CD4-positive, alpha-beta T cell (primary cell): ENCODE data around the gene NFIA. TPM values are rescaled to one million over a fixed set of nuclear protein-coding genes. Genes with fewer than 3 reads are reported as not detected.

Source experiments
- ATAC-seq: fragments of 200-7000 bp; cut with Tn5 transposase; one replicate; pipeline ENCODE4 v1.10.0; 2022; ENCODE audit warnings: mild to moderate bottlenecking; ENCODE audit not compliant: poor library complexity
- CTCF ChIA-PET: fragments of 350-600 bp; sonication (Branson Sonifier 250); formaldehyde crosslinking; loops from one replicate; lab custom pipeline; 2021; ENCODE audit warnings: antibody characterized with exemption, inconsistent platforms; lab: Charles Lee
- POLR2A ChIA-PET: fragments of 350-600 bp; sonication (Branson Sonifier 250); formaldehyde crosslinking; loops from one replicate; lab custom pipeline; 2021; ENCODE audit warnings: antibody characterized with exemption, inconsistent platforms; lab: Charles Lee
- DNase-seq, 14 experiments: peaks; one replicate each; pipeline ENCODE4 v3.0.0-alpha.2; 2013 to 2020; ENCODE audit warnings: mixed read lengths in 2 of 14
- H3K27ac ChIP-seq, 2 donors: one replicate each; pipeline versions ENCODE4 v1.5.1 to v1.7.0; 2013; ENCODE audit warnings: low read length in 2 of 2, low read depth in 1 of 2, mild to moderate bottlenecking in 1 of 2
- H3K27me3 ChIP-seq, 2 experiments: 1 replicate in 1 of 2; 2 replicates in 1 of 2; pipeline versions ENCODE4 v1.6.1 to v1.7.0; 2013; ENCODE audit warnings: low read length in 2 of 2, control low read depth in 1 of 2, mild to moderate bottlenecking in 1 of 2, moderate library complexity in 1 of 2; ENCODE audit not compliant: insufficient read depth in 2 of 2, control insufficient read depth in 1 of 2
- H3K36me3 ChIP-seq: one replicate; pipeline ENCODE4 v1.6.1; 2013; ENCODE audit warnings: low read length, control low read depth; ENCODE audit not compliant: insufficient read depth
- H3K4me1 ChIP-seq: one replicate; pipeline ENCODE4 v1.6.1; 2013; ENCODE audit warnings: low read length, control low read depth; ENCODE audit not compliant: insufficient read depth
- H3K4me3 ChIP-seq: one replicate; pipeline ENCODE4 v1.5.1; 2013; ENCODE audit warnings: mild to moderate bottlenecking, low read length, moderate library complexity
- H3K9me3 ChIP-seq, 2 experiments: 1 replicate in 1 of 2; 2 replicates in 1 of 2; pipeline versions ENCODE4 v1.6.1 to v1.7.0; 2013; ENCODE audit warnings: low read length in 2 of 2, mild to moderate bottlenecking in 2 of 2, control low read depth in 1 of 2, moderate library complexity in 1 of 2; ENCODE audit not compliant: control insufficient read depth in 1 of 2, insufficient read depth in 1 of 2
- H3K27ac Mint-ChIP-seq: one replicate; pipeline ENCODE4 v1.8.0; 2020; ENCODE audit warnings: mixed read lengths
- H3K27me3 Mint-ChIP-seq: one replicate; pipeline ENCODE4 v1.8.0; 2021; ENCODE audit warnings: mixed read lengths
- H3K36me3 Mint-ChIP-seq: one replicate; pipeline ENCODE4 v1.8.0; 2021; ENCODE audit warnings: low read depth, mixed read lengths
- H3K4me1 Mint-ChIP-seq: one replicate; pipeline ENCODE4 v1.8.0; 2021; ENCODE audit warnings: low read depth, mixed read lengths
- H3K4me3 Mint-ChIP-seq: one replicate; pipeline ENCODE4 v1.8.0; 2020; ENCODE audit warnings: mild to moderate bottlenecking, mixed read lengths
- H3K9me3 Mint-ChIP-seq: one replicate; pipeline ENCODE4 v1.8.0; 2020; ENCODE audit warnings: mixed read lengths
- intact Hi-C, 2 experiments: fragments of 100-400 bp; cut with DNase I in 1 of 2; cut with micrococcal nuclease in 1 of 2; formaldehyde crosslinking; loops; one replicate each; pipeline versions ENCODE4 v1.15.1 to v1.9.0; 2023 to 2025; cut with DNase I, micrococcal nuclease
- total RNA-seq, 174 experiments: library from RNA in 2 of 174; stranded (reverse) in 2 of 174; gene quantifications; one replicate each; pipeline ENCODE4 v1.2.3 and lab custom pipeline; 2021 to 2026
- TF ChIP-seq, protein P1 (sequence below): fragments of 200-600 bp; IDR thresholded peaks from one replicate; pipeline ENCODE4 v1.8.0; 2022; ENCODE audit warnings: antibody characterized with exemption, mild to moderate bottlenecking

NFIA gene
- total RNA-seq, 2 experiments from 2014 or later, result 4.8 to 5.9 TPM

- intact Hi-C loops, result loop anchor here (1.0 to 5.0 kb wide), 9 partner anchors 399 to 1481 kb away; no protein-coding TSS in a partner anchor
- Histone ChIP-seq H3K27me3 (no peaks in the 10 kb centered on the region), H3K4me3 (no peak overlapping the region), H3K36me3 (no peaks in the 10 kb centered on the region), H3K9me3 (no peaks in the 10 kb centered on the region), H3K27ac (no peak overlapping the region), H3K4me1 (no peaks in the 10 kb centered on the region)
- Mint-ChIP-seq H3K4me3 (no peak overlapping the region), H3K27me3 (no peaks in the 10 kb centered on the region), H3K4me1 (peaks cover 12% of the 10 kb centered on the region), H3K36me3 (no peaks in the 10 kb centered on the region), H3K9me3 (no peaks in the 10 kb centered on the region), H3K27ac (peak overlapping the region; percentile 3)
- ChIA-PET CTCF (interaction anchor here (0.6 to 2.0 kb wide), 9 partner anchors 20 to 1487 kb away, joined by 3 to 14 read pairs (median 3); no protein-coding TSS in a partner anchor), POLR2A (interaction anchor here (2.1 kb wide), 1 partner anchor 403 kb away, joined by 10 read pairs; no protein-coding TSS in a partner anchor)
- peak; percentile 81 for ATAC-seq
- TF ChIP-seq, protein P1, sequence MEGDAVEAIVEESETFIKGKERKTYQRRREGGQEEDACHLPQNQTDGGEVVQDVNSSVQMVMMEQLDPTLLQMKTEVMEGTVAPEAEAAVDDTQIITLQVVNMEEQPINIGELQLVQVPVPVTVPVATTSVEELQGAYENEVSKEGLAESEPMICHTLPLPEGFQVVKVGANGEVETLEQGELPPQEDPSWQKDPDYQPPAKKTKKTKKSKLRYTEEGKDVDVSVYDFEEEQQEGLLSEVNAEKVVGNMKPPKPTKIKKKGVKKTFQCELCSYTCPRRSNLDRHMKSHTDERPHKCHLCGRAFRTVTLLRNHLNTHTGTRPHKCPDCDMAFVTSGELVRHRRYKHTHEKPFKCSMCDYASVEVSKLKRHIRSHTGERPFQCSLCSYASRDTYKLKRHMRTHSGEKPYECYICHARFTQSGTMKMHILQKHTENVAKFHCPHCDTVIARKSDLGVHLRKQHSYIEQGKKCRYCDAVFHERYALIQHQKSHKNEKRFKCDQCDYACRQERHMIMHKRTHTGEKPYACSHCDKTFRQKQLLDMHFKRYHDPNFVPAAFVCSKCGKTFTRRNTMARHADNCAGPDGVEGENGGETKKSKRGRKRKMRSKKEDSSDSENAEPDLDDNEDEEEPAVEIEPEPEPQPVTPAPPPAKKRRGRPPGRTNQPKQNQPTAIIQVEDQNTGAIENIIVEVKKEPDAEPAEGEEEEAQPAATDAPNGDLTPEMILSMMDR, result peak; percentile 69
- peak; percentile 43 to 83 (median 59) for DNase-seq
Observed at GRCh38 chr1:61453111-61453961, 371.0 kb downstream of the NFIA start.

DNA sequence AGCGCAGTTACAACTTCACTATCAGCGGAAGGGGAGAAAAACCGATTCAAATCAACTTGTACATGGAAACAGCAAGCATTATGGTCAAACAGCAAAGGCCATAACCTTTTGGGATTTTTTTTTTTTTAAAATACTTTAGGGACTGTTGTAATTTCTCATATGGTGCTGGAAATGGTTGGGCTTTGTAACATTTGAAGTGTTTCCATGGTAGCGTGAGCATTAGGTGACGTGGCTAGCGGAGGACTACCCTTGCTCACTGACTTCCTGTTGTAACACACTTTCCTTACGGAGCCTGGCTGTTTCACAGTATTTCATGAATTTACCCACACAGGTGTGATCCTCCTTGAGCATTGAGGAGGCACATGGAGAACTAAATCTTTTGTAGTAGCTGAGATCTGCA lies 373.0 kb downstream of the NFIA start:
- CTCF ChIA-PET, result no interaction called here
- H3K9me3 ChIP-seq, result no peaks in the 10 kb centered on the region
- H3K4me3 ChIP-seq, result no peak overlapping the region
- ATAC-seq (no peak), DNase-seq (no peak)
- Mint-ChIP-seq H3K36me3 (no peaks in the 10 kb centered on the region), H3K4me3 (no peak overlapping the region), H3K27ac (no peak overlapping the region), H3K4me1 (peaks cover 12% of the 10 kb centered on the region), H3K27me3 (no peaks in the 10 kb centered on the region), H3K9me3 (no peaks in the 10 kb centered on the region)
- no peaks in the 10 kb centered on the region for H3K27me3 ChIP-seq
- intact Hi-C loops, result no loop called here
- TF ChIP-seq, protein P1, result no peak
- no peaks in the 10 kb centered on the region for H3K4me1 ChIP-seq
- POLR2A ChIA-PET, result no interaction called here
- H3K27ac ChIP-seq, result no peak overlapping the region
- no peaks in the 10 kb centered on the region for H3K36me3 ChIP-seq

- peaks cover 11% of the 10 kb centered on the region for H3K4me1 Mint-ChIP-seq
Observed at GRCh38 chr1:61457526-61458040, 375.2 kb downstream of the NFIA start.

More at GRCh38 chr1:61457526-61458040, 375.2 kb downstream of the NFIA start:
- intact Hi-C loops, result no loop called here
- no peaks in the 10 kb centered on the region for H3K27me3 Mint-ChIP-seq
- no peaks in the 10 kb centered on the region for H3K36me3 ChIP-seq
- H3K27ac Mint-ChIP-seq, result no peak overlapping the region
- ChIA-PET CTCF (no interaction called here), POLR2A (no interaction called here)
- TF ChIP-seq, protein P1, result no peak
- no peak overlapping the region for H3K4me3 Mint-ChIP-seq
- DNase-seq, result no peak
- no peaks in the 10 kb centered on the region for H3K9me3 ChIP-seq
- no peak overlapping the region for H3K27ac ChIP-seq
- H3K4me1 ChIP-seq, result no peaks in the 10 kb centered on the region
- H3K36me3 Mint-ChIP-seq, result no peaks in the 10 kb centered on the region
- no peak overlapping the region for H3K4me3 ChIP-seq
- no peaks in the 10 kb centered on the region for H3K27me3 ChIP-seq
- no peak for ATAC-seq
- no peaks in the 10 kb centered on the region for H3K9me3 Mint-ChIP-seq
